ACC112 (cell line): ENCODE results near the gene TREH.

Experiments
- H2AFZ ChIP-seq: fragments of 200-600 bp; sonication (generic); one replicate; pipeline ENCODE4 v1.6.0; 2017; ENCODE audit warnings: antibody characterized with exemption, low read length; ENCODE audit not compliant: unreplicated experiment
- H3K27ac ChIP-seq: fragments of 200-600 bp; sonication (generic); 2 replicates; pipeline ENCODE4 v1.5.1; 2014; ENCODE audit warnings: low read depth, mild to moderate bottlenecking, antibody characterized with exemption, low read length, moderate library complexity
- H3K27me3 ChIP-seq: fragments of 200-600 bp; sonication (generic); 2 replicates; pipeline ENCODE4 v1.6.1; 2014; ENCODE audit warnings: mild to moderate bottlenecking, antibody characterized with exemption, low read length, moderate library complexity, mixed read lengths; ENCODE audit not compliant: insufficient read depth
- H3K36me3 ChIP-seq: fragments of 200-600 bp; sonication (generic); 2 replicates; pipeline ENCODE4 v1.6.1; 2016; ENCODE audit warnings: mild to moderate bottlenecking, antibody characterized with exemption, low read length, moderate library complexity, mixed read lengths; ENCODE audit not compliant: insufficient read depth
- H3K4me1 ChIP-seq: fragments of 200-600 bp; sonication (generic); one replicate; pipeline ENCODE4 v1.6.1; 2016; ENCODE audit warnings: low read length, mixed read lengths; ENCODE audit not compliant: insufficient read depth, unreplicated experiment, control insufficient read depth
- H3K4me3 ChIP-seq: fragments of 200-600 bp; sonication (generic); 2 replicates; pipeline ENCODE4 v1.5.1; 2014; ENCODE audit warnings: mild to moderate bottlenecking, low read depth, low read length
- H3K79me2 ChIP-seq: fragments of 200-600 bp; sonication (generic); one replicate; pipeline ENCODE4 v1.6.0; 2016; ENCODE audit warnings: low read length; ENCODE audit not compliant: control insufficient read depth, unreplicated experiment, insufficient read depth

TREH gene

GRCh38 chr11:118663902-118664301 is 15.5 kb downstream of the TREH start:
- H3K4me1 ChIP-seq = no peaks in the 10 kb centered on the region
- H3K4me3 ChIP-seq = no peak overlapping the region
- H3K79me2 ChIP-seq = no peaks in the 10 kb centered on the region
- no peak overlapping the region for H3K27ac ChIP-seq
- no peaks in the 10 kb centered on the region for H3K27me3 ChIP-seq
- H3K36me3 ChIP-seq = no peaks in the 10 kb centered on the region
- H2AFZ ChIP-seq = no peak overlapping the region

GRCh38 chr11:118663381-118663780 is 16.1 kb downstream of the TREH start:
- Histone ChIP-seq H3K4me1 (no peaks in the 10 kb centered on the region), H3K79me2 (no peaks in the 10 kb centered on the region), H2AFZ (no peak overlapping the region), H3K27ac (no peak overlapping the region), H3K27me3 (no peaks in the 10 kb centered on the region), H3K4me3 (no peak overlapping the region), H3K36me3 (no peaks in the 10 kb centered on the region)

GRCh38 chr11:118662401-118663271 is 16.8 kb downstream of the TREH start:
- Histone ChIP-seq H3K79me2 (no peaks in the 10 kb centered on the region), H3K4me1 (no peaks in the 10 kb centered on the region), H3K27me3 (no peaks in the 10 kb centered on the region), H3K27ac (no peak overlapping the region), H3K36me3 (0 out of 2 replicates have a peak, but pooled peaks cover 3% of the 10 kb centered on the region), H3K4me3 (no peak overlapping the region), H2AFZ (no peak overlapping the region)

GRCh38 chr11:118661425-118662301 is 17.8 kb downstream of the TREH start:
- no peak overlapping the region for H2AFZ ChIP-seq
- no peaks in the 10 kb centered on the region for H3K27me3 ChIP-seq
- H3K79me2 ChIP-seq = no peaks in the 10 kb centered on the region
- no peak overlapping the region for H3K27ac ChIP-seq
- no peak overlapping the region for H3K4me3 ChIP-seq
- no peaks in the 10 kb centered on the region for H3K4me1 ChIP-seq
- H3K36me3 ChIP-seq = 0 out of 2 replicates have a peak, but pooled peaks cover 3% of the 10 kb centered on the region

- Histone ChIP-seq H2AFZ (no peak overlapping the region), H3K4me1 (no peaks in the 10 kb centered on the region), H3K27ac (no peak overlapping the region), H3K4me3 (no peak overlapping the region), H3K79me2 (no peaks in the 10 kb centered on the region), H3K27me3 (no peaks in the 10 kb centered on the region), H3K36me3 (0 out of 2 replicates have a peak, but pooled peaks cover 3% of the 10 kb centered on the region)
These were observed 18.6 kb downstream of the TREH start for GRCh38 chr11:118660681-118661424.

- H3K27me3 ChIP-seq = no peaks in the 10 kb centered on the region
- H3K4me3 ChIP-seq = no peak overlapping the region
- H3K27ac ChIP-seq = no peak overlapping the region
- H3K79me2 ChIP-seq = no peaks in the 10 kb centered on the region
- H3K4me1 ChIP-seq = no peaks in the 10 kb centered on the region
- peaks cover 8% of the 10 kb centered on the region for H3K36me3 ChIP-seq
- H2AFZ ChIP-seq = no peak overlapping the region
These were observed 19.3 kb downstream of the TREH start for GRCh38 chr11:118659953-118660680.

GRCh38 chr11:118659314-118659952 is 20.0 kb downstream of the TREH start:
- Histone ChIP-seq H3K79me2 (no peaks in the 10 kb centered on the region), H2AFZ (no peak overlapping the region), H3K36me3 (peaks cover 11% of the 10 kb centered on the region), H3K4me3 (no peak overlapping the region), H3K4me1 (no peaks in the 10 kb centered on the region), H3K27me3 (no peaks in the 10 kb centered on the region), H3K27ac (no peak overlapping the region)

- Histone ChIP-seq H3K27me3 (no peaks in the 10 kb centered on the region), H3K4me1 (no peaks in the 10 kb centered on the region), H3K27ac (no peak overlapping the region), H3K79me2 (no peaks in the 10 kb centered on the region), H3K4me3 (no peak overlapping the region), H3K36me3 (peaks cover 15% of the 10 kb centered on the region), H2AFZ (no peak overlapping the region)
These were observed 20.8 kb downstream of the TREH start for GRCh38 chr11:118658429-118659313.
